Iris pigment epithelial cell (primary cell): ENCODE data around the gene ELFN1.
A peak's percentile ranks its signal among the peaks of the same experiment; 100 is the strongest.

Source experiments
- DNase-seq: peaks from one replicate; pipeline ENCODE4 v3.0.0-alpha.2; 2011; ENCODE audit warnings: low read depth

Gene ELFN1

GRCh38 chr7:1669954-1670893 is at the start of gene ELFN1:
TSS of gene ELFN1 (plus strand) at chr7:1670277. CDS start at chr7:1744597, 74,320 bp downstream.
- no peak for DNase-seq

- DNase-seq, result no peak
Measured at GRCh38 chr7:1620835-1621234, 49.2 kb upstream of the ELFN1 start.

DNA sequence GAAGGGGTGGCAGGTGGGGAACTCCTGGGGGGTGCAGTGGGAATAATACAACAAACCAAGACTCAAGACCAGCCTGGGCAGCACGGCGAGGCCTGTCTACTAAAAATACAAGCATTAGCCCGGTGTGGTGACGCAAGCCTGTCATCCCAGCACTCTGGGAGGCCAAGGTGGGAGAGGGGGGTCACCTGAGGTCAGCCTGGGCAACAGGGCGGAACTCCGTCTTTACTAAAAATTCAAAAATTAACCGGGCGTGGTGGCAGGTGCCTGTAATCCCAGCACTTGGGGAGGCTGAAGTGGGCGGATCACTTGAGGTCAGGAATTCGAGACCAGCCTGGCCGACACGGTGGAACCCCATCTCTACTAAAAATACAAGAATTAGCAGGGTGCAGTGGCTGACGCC is 48.4 kb upstream of the ELFN1 start:
- no peak for DNase-seq

DNA sequence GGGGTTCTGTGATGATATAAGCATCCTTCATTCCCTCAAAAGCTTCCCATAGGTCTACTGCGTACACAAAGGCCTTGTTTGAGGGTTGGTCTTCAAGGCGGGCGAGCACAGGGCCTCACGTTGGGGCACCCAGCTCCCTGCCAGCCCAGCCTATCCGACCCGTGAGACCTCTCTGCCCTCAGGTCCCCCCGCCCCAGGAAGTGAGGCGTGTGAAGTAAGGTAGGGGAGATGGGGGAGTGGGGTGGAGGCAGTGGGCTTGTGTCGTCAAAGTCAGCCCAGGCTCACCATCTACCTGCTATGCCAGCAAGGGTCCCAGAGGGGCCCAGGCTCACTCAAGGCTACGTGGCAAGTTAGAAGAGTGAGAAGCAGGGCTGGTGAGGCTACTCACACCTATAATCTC is 47.6 kb upstream of the ELFN1 start:
- no peak for DNase-seq

DNA sequence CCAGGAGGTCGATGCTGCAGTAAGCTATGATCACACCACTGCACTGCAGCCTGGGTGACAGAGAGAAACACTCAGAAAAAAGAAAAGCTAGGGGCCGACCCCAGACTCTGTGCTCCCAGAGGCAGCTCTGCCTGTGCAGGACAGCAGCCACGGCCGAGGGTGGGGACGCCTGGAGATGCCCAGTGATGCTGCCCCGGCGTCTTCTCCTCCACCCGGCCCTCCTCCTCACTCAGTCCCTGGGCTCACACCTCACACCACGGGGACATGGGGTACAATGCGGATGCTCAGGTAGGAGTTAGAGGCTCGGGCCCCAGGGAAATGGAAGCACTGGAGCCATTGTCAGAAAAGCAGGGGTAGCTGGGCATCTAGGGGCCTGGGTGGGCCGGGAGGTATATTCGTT is 46.3 kb upstream of the ELFN1 start:
- no peak for DNase-seq

DNA sequence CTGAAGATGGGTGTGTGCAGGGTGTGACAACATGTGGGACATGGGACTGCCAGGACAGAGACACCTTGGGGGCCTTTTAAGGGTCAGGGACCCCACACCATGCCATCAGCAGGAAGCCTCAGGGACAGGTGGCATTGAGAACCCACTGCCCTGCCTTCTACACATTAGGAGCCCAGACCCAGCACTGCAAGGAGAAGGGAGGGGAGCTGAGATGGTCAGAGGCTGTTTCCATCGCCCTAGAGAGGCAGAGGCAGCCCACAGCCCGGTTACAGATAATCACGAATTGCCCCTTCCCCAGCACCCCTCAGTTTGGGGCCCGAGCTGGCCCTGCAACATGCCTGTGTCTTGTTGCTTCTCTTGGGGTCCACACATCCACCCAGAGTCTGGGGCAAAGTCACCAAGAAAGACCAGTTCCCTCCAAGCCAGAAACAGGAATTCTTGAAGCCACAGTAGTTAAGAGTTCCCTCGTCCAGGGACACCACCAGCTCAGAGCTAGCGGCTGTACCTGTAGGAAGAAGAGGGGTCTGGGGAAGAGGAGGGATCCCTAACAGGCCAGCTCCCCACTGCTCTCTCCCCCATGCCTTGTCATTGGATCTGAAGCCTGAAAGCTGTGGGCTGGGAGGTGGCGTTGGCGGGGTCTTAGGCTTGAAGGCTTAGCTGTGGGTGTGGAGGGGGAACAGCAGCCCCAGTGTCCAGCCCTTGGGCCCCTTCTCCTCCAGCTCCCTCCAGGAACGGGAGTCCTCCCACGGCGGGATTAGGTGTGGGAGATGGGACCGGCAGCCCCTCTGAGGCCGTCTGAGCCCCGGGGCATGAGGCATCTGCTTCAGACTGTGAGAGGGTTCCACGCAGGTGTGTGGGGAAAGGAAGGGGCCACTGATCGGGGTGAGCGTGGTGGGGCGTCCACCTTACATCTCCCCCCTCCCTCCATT is 44.8 kb upstream of the ELFN1 start:
- DNase-seq, result no peak

DNA sequence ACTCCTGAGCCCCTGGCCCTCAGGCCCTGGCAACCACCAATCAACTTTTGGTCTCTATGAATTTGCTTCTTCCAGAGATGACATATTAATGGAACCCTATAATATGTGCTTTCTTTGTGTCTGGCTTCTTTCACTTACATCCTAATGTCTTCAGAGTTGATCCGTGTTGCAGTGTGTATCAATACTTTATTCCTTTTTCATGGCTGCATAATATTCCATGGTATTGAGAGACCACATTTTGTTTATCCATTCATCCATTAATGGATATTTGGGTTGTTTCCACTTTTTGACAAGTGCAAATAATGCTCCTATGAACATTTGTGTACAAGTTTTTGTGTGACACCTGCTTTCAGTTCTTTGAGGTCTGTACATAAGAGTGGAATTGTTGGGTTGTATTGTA is 43.3 kb upstream of the ELFN1 start:
- no peak for DNase-seq

DNA sequence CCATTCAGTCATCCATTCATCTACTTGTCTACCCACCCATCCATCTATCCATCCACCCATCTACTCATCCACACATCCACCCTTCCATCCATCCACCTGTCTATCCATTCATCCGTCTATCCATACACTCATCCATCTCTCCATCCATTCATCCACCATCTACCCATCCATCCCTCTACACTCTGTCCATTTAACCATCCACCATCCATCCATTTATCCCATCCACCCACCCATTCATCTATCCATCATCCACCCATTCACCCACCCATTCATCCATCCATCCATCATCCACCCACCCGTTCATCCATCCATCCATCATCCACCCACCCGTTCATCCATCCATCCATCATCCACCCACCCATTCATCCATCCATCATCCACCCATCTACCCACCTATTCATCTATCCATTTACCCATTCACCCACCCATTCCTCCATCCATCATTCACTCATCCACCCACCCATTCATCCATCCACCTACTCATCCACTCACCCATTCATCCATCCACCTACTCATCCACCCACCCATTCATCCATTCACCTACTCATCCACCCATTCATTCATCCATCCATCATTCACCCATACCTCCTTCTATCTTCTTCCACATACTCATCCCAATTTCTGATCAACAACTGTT is 39.3 kb upstream of the ELFN1 start:
- DNase-seq, result no peak

- no peak for DNase-seq
Measured at GRCh38 chr7:1631678-1632077, 38.4 kb upstream of the ELFN1 start.

DNA sequence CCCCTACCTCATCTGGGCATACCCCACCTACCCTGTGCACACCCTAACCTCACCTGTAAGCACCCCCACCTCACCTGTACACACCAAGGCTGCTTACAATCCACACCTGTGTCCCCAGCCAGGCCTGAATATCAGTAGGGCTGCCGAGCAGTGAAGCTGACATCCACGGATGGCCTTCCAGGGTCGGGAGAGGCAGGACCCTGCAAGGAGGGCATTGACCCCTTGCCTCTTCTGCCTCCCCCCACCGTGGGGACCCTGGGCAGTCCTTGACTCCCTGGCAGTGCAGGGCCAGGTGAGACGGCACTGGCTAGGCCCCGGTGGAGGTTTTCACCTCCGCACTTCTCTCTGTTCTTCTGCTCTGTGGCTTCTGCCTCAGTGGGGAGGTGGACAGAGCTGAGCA is 37.6 kb upstream of the ELFN1 start:
- DNase-seq, result no peak

DNA sequence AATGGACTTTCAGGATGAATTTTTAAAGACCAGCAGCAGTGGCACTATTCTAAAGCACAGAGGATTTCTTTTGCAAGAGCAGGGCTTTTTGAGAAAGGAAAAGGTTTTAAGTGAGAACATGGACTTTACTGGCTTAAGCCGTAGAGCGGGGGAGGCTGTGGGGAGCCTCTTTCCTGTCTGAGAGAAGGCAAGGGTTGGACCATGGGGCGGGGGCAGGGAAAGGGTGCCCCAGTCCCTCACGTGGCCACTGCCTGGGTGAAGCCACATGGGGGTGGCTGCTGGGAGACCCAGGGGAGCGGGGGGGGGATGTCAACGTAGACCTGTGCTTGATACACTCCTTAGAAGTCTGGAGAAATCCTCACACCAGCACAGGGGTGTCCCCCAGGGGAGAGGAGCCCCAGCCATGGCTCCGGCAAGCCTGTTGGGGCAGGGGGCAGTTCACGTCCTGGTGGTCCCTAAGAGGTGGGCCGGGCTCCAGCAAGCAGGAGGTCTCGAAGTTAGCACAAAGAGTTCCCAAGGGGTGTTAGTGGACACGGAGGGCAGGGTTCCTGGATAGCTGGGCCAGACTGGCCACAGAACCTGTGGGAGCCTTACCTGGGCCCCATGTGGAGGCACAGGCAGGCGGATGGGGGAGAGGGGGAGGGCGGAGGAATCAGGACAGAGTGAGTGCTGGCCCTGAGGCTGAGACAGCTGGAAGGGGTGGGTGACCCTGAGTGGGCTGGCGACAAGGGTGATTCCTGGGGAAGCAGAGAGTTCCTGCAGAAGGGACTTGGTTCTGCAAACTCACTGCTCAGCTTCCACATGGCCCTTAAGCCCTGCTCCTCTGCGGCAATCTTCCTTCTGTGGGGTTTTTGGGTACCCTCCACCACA is 36.9 kb upstream of the ELFN1 start:
- no peak for DNase-seq

DNA sequence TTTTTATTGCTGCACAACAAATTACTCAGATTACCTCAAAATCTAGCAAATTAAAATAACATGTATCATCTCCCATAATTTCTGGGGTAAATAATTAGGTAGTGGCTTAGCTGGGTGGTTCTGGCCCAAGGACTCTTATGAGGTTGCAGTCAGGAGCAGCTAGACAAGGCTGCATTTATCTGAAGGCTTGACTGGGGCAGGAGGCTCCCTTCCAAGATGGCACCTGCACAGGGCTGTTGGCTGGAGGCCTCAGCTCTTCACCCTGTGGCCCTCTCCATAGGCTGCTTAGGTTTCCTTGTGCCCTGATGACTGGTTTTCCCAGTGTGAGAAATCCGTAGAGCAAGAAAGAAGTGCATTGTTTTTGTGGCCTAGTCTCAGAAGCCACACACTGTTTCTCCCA is 34.7 kb upstream of the ELFN1 start:
- no peak for DNase-seq

DNA sequence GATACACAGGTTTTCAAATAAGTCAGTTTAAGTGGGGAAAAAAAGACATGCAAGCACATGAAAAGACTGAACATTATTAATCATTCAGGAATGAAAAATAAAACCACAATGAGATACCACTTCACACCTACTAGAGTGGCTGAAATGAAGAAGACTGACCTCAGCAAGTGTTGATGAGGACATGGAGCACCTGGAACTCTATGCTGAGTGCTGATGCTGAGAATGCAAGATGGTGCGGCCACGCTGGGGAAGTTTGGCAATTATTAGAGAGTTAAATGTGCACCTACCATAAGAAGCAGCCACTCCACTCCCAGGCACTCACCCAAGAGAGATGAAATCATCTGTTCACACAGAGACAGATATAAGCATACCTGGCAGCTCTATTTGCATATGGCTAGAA is 32.9 kb upstream of the ELFN1 start:
- DNase-seq, result no peak

GRCh38 chr7:1638215-1638661 is 31.8 kb upstream of the ELFN1 start:
- DNase-seq, result peak; percentile 36

DNA sequence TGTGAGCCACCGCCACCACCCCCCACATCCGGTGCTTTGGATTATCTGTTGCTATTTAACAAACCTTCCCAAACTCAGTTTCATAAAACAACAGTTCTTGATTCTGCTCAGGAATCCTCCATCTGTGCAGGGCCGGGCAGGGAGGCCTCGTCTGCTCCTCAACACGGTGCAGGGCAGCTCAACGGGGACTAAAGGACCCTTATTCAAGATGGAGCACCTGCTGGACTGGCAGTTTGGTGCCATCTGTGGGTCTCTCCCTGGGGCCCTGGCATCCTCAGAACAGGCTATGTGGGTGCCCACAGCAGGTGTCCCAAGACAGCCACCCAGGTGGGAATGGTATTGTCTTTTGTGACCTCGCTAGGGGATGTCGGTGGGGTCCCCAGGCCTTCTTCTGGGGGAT is 31.0 kb upstream of the ELFN1 start:
- no peak for DNase-seq

DNA sequence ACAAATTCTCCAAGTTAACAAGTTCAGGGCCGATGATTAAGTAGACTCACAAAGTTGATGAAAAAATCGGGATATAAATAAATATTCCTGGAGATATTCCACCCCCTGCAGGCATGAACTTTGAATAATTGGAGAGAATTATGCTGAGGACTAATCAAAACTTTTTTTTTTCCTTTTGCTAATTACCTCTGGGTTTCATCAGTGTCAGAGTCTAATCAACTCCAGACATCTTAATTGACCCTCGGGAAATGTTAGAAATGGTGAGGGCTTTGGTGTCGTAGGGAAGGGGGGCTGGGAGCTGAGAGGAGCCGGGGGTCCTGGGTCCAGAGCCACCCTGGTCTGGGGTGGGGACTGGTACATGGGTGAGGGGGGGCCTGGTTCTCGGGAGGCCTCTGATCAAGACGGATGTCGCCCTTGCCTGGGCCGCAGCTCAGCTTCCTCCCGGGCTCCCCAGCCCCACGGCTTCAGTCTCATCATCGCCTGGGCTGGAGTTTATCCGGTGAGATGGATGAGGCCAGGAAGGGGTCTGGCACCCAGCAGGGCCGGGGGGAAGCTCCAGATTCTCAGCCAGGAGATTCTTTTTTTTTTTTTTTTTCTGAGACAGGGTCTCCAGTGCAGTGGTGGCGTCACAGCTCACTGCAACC is 30.4 kb upstream of the ELFN1 start:
- no peak for DNase-seq

DNA sequence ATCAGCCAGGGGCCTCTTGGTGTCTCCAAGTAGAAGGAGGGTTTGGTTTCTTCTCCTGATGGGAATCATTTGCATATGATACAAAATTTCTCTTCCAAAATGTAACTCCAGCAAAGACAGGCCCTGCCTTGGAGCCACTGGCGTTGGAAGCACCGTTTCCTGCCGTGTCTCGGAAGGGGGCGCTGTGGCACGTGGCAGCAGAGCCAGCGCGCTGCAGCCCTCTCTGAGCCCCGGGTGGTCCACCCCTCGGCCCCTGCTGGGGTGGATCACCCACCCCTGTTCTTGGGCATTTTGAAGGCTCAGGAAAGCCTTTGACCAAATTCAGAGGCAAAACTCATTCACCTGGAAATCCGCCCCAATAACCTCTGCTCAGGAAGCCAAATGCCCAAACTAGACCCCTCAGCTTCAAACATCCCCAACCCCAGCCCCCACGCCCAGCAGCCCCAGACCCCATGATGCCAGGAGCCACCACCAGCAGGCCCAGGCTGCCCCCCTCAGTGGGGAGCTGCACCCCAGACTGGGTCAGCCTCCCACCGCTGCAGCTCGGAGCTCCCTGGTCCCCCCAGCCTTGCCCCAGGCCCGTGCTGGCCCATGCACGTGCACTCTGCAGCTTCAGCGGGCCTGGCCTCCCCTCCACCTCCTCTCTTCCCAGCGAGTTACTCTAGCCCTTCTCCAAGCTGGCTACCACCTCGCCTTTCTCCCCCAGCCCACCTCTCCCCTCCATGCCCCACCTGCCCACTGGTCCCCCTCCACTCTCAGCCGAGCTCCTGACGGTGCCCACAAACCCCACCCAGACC is 29.5 kb upstream of the ELFN1 start:
- no peak for DNase-seq

- DNase-seq, result no peak
Measured at GRCh38 chr7:1641173-1641572, 28.9 kb upstream of the ELFN1 start.

DNA sequence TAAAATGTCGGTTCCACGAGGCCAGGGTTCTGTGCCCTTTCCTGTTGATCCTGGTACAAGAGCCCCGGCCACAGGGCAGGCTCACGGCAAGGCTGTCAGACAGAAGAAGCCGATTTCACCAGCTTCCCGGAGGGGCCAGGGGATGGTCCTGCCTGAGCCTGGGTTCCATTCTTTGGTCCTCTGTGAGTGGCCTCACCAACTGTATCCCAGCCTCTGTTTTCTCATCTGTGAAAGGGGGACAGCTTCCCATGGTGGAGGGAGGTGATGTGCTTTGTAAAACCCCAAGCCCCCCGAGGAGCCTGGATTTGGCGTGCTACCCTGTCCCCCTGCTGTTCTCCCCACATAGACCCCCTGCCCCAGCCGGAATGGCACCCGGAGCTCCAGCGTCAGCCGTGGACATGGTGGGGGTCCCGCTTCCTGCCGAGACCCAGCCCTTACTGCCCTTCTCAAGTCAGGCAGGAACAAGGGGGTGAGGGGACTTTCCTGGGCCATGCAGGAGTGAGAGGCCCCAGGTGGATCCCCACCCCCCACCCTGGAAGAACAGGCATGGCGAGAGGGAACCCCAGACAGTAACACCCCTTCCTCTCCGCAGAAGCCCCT is 28.3 kb upstream of the ELFN1 start:
- no peak for DNase-seq

DNA sequence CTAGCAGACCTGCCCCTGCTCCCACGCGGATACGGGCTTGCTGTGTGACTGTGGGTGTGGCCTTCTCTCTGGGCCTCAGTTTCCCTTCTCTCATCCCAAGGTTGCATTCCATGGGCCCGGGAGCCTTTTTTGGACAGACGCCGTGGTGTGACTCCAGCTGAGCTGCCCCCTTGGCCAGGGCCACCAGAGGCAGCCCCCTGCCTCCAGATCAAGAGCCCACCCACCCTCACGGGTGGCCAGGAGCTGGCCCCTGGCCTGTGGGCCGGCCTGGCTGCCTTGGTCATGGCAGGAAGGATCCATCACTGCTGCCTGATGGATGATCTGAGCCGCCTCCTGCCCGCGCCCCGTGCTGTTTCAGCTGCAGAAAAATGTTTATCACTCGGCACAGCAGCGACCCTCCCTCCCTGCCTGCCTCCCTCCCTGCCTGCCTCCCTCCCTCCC is 27.8 kb upstream of the ELFN1 start:
- DNase-seq, result no peak
